Thoracic aorta (tissue), 2 donors: ENCODE data around the gene SHKBP1. TPM values are rescaled to one million over a fixed set of nuclear protein-coding genes. Genes with fewer than 3 reads are reported as not detected.

ENCODE experiments used
- ATAC-seq: fragments of 150-250 bp; one replicate; pipeline ENCODE4 v1.8.0; 2017; ENCODE audit warnings: low read depth; ENCODE audit not compliant: insufficient number of reproducible peaks, low FRiP score
- DNase-seq: peaks from one replicate; pipeline ENCODE4 v3.0.0-alpha.2; 2020; ENCODE audit warnings: low spot score
- H3K27ac ChIP-seq, 2 donors: fragments of 200-600 bp; sonication (generic); 1 replicate in 1 of 2; 2 replicates in 1 of 2; pipeline ENCODE4 v1.5.1; 2016; ENCODE audit warnings: mild to moderate bottlenecking in 2 of 2, moderate library complexity in 2 of 2
- H3K27me3 ChIP-seq: fragments of 200-600 bp; sonication (generic); replicated peaks from 2 replicates; pipeline ENCODE4 v1.6.0; 2016; ENCODE audit warnings: mild to moderate bottlenecking; ENCODE audit not compliant: insufficient read depth
- H3K36me3 ChIP-seq: fragments of 200-600 bp; sonication (generic); one replicate; pipeline ENCODE4 v1.5.1; 2016
- H3K4me1 ChIP-seq, 2 donors: fragments of 200-600 bp; sonication (generic); 1 replicate in 1 of 2; 2 replicates in 1 of 2; pipeline versions ENCODE4 v1.5.1 to v1.6.0; 2016; ENCODE audit warnings: low read depth in 2 of 2, mild to moderate bottlenecking in 1 of 2; ENCODE audit not compliant: control insufficient read depth in 1 of 2
- H3K4me3 ChIP-seq: fragments of 200-600 bp; sonication (generic); 2 replicates; pipeline ENCODE4 v1.5.1; 2016; ENCODE audit warnings: mild to moderate bottlenecking
- H3K9me3 ChIP-seq: fragments of 200-600 bp; sonication (generic); 2 replicates; pipeline ENCODE4 v1.5.1; 2016
- total RNA-seq, 2 donors: library from RNA; depleted of rRNA; stranded (reverse); fragments of >200 nt; gene quantifications; one replicate each; pipeline versions ENCODE4 v1.1.0 to v1.2.3, GENCODE V29; 2016
- TF ChIP-seq, protein P1 (sequence below): fragments of 200-600 bp; sonication (generic); IDR thresholded peaks from one replicate; pipeline ENCODE4 v1.5.1; 2019; ENCODE audit warnings: antibody characterized with exemption

Gene SHKBP1
- total RNA-seq, 2 donors from 2014 or later, result 36.0 to 78.4 TPM

DNA sequence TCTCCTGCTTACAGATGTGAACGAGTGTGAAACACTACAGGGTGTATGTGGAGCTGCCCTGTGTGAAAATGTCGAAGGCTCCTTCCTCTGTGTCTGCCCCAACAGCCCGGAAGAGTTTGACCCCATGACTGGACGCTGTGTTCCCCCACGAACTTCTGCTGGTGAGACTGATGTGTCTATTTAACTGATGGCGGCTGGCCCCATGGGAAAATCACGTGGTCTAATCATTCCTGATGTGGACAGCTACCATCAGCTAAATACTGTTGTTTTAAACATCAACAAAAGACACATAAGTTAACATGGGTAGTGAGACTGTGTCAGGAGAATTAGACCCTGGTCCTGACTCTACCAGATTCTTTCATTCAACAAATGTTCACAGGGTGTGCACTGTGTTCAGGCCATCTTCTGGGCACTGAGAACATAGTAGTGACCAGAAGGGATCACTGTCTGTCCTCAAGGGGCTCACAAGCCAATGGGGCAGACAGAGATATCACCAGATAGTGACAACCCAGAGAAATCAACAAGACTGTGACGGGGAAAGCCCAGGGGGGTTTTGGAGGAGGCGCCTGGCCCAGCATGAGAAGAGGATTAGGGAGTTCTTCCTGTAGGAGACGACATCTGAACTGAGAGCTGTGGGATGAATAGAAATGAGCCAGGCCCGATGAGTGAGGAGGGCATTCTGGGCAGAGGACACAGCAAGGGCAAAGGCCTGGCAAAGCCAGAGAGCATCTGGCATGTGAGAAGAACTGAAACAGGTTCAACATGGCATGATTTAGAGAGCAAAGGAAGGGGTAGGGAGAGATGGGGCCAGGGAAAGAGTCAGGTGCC is 42.9 kb downstream of the SHKBP1 start:
- H3K4me3 ChIP-seq, result no peak overlapping the region
- no peaks in the 10 kb centered on the region for H3K9me3 ChIP-seq
- no peak for ATAC-seq
- DNase-seq, result no peak
- peaks cover 0 to 6% of the 10 kb centered on the region in 2 donors for H3K4me1 ChIP-seq
- TF ChIP-seq, protein P1, sequence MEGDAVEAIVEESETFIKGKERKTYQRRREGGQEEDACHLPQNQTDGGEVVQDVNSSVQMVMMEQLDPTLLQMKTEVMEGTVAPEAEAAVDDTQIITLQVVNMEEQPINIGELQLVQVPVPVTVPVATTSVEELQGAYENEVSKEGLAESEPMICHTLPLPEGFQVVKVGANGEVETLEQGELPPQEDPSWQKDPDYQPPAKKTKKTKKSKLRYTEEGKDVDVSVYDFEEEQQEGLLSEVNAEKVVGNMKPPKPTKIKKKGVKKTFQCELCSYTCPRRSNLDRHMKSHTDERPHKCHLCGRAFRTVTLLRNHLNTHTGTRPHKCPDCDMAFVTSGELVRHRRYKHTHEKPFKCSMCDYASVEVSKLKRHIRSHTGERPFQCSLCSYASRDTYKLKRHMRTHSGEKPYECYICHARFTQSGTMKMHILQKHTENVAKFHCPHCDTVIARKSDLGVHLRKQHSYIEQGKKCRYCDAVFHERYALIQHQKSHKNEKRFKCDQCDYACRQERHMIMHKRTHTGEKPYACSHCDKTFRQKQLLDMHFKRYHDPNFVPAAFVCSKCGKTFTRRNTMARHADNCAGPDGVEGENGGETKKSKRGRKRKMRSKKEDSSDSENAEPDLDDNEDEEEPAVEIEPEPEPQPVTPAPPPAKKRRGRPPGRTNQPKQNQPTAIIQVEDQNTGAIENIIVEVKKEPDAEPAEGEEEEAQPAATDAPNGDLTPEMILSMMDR, result no peak
- H3K36me3 ChIP-seq, result peaks cover 43% of the 10 kb centered on the region
- H3K27ac ChIP-seq, result no peak overlapping the region
- no peaks in the 10 kb centered on the region for H3K27me3 ChIP-seq

DNA sequence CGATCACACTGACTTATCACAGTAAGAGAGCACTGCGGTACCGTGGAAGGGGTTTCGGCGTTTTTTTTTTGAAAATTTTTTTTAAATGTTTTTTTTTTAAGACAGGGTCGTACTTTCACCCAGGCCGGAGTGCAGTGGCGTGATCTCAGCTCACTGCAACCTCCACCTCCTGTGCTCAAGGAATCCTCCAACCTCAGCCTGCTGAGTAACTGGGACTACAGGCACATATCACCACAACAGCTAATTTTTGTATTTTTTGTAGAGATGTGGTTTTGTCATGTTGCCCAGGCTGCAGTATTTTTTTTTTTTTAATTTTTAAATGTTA is 43.5 kb downstream of the SHKBP1 start:
- TF ChIP-seq, protein P1, result no peak
- DNase-seq (no peak), ATAC-seq (no peak)
- Histone ChIP-seq H3K27ac (no peak overlapping the region), H3K9me3 (no peaks in the 10 kb centered on the region), H3K4me1 (peaks cover 0 to 6% of the 10 kb centered on the region in 2 donors), H3K36me3 (peaks cover 43% of the 10 kb centered on the region), H3K4me3 (no peak overlapping the region), H3K27me3 (no peaks in the 10 kb centered on the region)

DNA sequence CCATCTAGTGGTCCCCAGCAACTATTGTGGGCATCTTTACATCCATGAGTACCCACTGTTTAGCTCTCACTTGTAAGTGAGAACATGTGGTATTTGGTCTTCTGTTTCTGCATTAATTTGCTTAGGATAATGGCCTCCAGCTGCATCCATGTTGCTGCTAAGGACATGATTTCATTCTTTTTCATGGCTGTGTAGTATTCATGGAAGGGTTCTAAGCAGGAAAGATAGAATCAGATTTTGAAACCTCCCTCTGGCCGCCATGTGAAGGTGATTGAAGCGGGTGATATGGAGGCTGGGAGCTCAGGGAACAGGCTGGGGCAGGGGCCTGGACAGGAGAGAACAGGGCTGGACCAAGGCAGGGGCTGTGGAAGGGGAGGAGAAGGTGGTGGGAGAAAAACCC is 44.6 kb downstream of the SHKBP1 start:
- H3K27ac ChIP-seq, result no peak overlapping the region
- ATAC-seq, result no peak
- TF ChIP-seq, protein P1, result no peak
- peaks cover 54% of the 10 kb centered on the region for H3K36me3 ChIP-seq
- peaks cover 0 to 6% of the 10 kb centered on the region in 2 donors for H3K4me1 ChIP-seq
- H3K9me3 ChIP-seq, result no peaks in the 10 kb centered on the region
- no peak overlapping the region for H3K4me3 ChIP-seq
- no peak for DNase-seq
- no peaks in the 10 kb centered on the region for H3K27me3 ChIP-seq

DNA sequence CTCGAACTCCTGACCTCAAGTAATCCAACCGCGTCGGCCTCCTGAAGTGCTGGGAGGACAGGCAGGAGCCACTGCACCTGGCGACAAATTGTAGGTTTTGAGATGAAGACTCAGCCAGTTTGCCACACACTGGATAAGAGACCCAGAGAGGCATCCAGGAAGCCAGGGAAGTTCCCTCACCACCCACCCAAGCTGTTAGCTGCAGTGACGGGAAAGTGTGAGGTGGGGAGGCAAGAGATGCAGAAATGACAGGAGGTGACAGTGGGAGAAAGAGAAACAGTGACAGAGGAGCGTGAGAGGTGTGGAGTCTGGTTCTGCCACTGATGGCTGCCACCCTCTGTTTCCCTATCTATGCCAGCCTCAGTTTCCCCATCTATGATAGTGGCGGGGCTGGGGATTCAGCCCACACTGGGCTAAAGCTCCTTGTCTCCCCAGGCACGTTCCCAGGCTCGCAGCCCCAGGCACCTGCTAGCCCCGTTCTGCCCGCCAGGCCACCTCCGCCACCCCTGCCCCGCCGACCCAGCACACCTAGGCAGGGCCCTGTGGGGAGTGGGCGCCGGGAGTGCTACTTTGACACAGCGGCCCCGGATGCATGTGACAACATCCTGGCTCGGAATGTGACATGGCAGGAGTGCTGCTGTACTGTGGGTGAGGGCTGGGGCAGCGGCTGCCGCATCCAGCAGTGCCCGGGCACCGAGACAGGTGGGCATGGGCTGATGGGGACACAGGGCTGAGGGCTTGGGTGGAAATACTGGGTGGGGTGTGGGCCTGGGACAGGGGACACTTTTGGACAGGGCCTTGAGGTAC is 45.5 kb downstream of the SHKBP1 start:
- Histone ChIP-seq H3K4me3 (no peak overlapping the region), H3K27ac (no peak overlapping the region), H3K9me3 (no peaks in the 10 kb centered on the region), H3K4me1 (peaks cover 0 to 6% of the 10 kb centered on the region in 2 donors), H3K27me3 (no peaks in the 10 kb centered on the region), H3K36me3 (peaks cover 56% of the 10 kb centered on the region)
- DNase-seq (no peak), ATAC-seq (no peak)
- TF ChIP-seq, protein P1, result no peak

DNA sequence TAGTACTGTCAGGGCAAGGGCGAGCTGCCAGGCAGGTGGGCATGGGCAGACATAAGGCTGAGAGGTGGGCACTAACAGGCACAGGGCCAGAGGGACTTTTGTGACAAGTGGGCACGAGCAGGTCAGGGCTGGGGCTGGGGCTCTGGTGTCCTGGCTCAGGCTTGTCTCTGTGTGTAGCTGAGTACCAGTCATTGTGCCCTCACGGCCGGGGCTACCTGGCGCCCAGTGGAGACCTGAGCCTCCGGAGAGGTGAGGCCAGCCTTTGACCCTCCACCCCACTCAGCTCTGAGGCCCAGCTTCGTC is 46.1 kb downstream of the SHKBP1 start:
- DNase-seq, result no peak
- ATAC-seq, result no peak

More for the DNA sequence above, 46.1 kb downstream of the SHKBP1 start:
- Histone ChIP-seq H3K4me1 (peaks cover 0 to 6% of the 10 kb centered on the region in 2 donors), H3K27ac (peak overlapping the region in 1 of 2 donors; percentile 17), H3K4me3 (no peak overlapping the region), H3K36me3 (peaks cover 58% of the 10 kb centered on the region), H3K9me3 (no peaks in the 10 kb centered on the region), H3K27me3 (no peaks in the 10 kb centered on the region)
- TF ChIP-seq, protein P1, result no peak
